Measurements from ENCODE around the gene PEX7.
"Not testable (repeated sequence)": the region's sequence is repeated elsewhere in the genome, so short reads cannot be mapped to it uniquely, and the experiment has no call there.

The PEX7 gene

GRCh38 chr6:136955123-136955522, 132.7 kb downstream of the PEX7 start:
- H3K27me3 ChIP-seq (replicated peaks; ENCODE audit: control insufficient read depth, insufficient read depth, low read length) = no peaks in the 10 kb centered on the region
- no peak for DNase-seq (ENCODE audit: extremely low read depth, insufficient read length)
- no peak for TF ChIP-seq CTCF (IDR thresholded peaks at IDR 0.05; ENCODE audit: insufficient read depth, low read length, poor library complexity, severe bottlenecking)
- no peaks in the 10 kb centered on the region for H3K36me3 ChIP-seq (ENCODE audit: control insufficient read depth, insufficient read depth, low read length)
- no peak overlapping the region for H3K4me3 ChIP-seq (replicated peaks; ENCODE audit: low read depth, low read length)

- DNase-seq (ENCODE audit: extremely low read depth, insufficient read length) = no peak
- TF ChIP-seq CTCF (IDR thresholded peaks at IDR 0.05; ENCODE audit: insufficient read depth, low read length, poor library complexity, severe bottlenecking) = no peak
- Histone ChIP-seq H3K27me3 (replicated peaks; ENCODE audit: control insufficient read depth, insufficient read depth, low read length) (no peaks in the 10 kb centered on the region), H3K36me3 (ENCODE audit: control insufficient read depth, insufficient read depth, low read length) (no peaks in the 10 kb centered on the region), H3K4me3 (replicated peaks; ENCODE audit: low read depth, low read length) (no peak overlapping the region)
Observed at GRCh38 chr6:136956590-136957544, 134.5 kb downstream of the PEX7 start.

GRCh38 chr6:136958168-136958567, 135.8 kb downstream of the PEX7 start:
- Histone ChIP-seq H3K27me3 (replicated peaks; ENCODE audit: control insufficient read depth, insufficient read depth, low read length) (no peaks in the 10 kb centered on the region), H3K4me3 (replicated peaks; ENCODE audit: low read depth, low read length) (no peak overlapping the region), H3K36me3 (ENCODE audit: control insufficient read depth, insufficient read depth, low read length) (no peaks in the 10 kb centered on the region)
- DNase-seq (ENCODE audit: extremely low read depth, insufficient read length) = no peak
- no peak for TF ChIP-seq CTCF (IDR thresholded peaks at IDR 0.05; ENCODE audit: insufficient read depth, low read length, poor library complexity, severe bottlenecking)

- Histone ChIP-seq H3K4me3 (replicated peaks; ENCODE audit: low read depth, low read length) (no peak overlapping the region), H3K27me3 (replicated peaks; ENCODE audit: control insufficient read depth, insufficient read depth, low read length) (no peaks in the 10 kb centered on the region), H3K36me3 (ENCODE audit: control insufficient read depth, insufficient read depth, low read length) (no peaks in the 10 kb centered on the region)
- no peak for DNase-seq (ENCODE audit: extremely low read depth, insufficient read length)
- TF ChIP-seq CTCF (IDR thresholded peaks at IDR 0.05; ENCODE audit: insufficient read depth, low read length, poor library complexity, severe bottlenecking) = no peak
Observed at GRCh38 chr6:136959471-136959891, 137.1 kb downstream of the PEX7 start.

- H3K27me3 ChIP-seq (replicated peaks; ENCODE audit: control insufficient read depth, insufficient read depth, low read length); H3K36me3 ChIP-seq (ENCODE audit: control insufficient read depth, insufficient read depth, low read length); DNase-seq (ENCODE audit: extremely low read depth, insufficient read length); H3K4me3 ChIP-seq (replicated peaks; ENCODE audit: low read depth, low read length): not testable (repeated sequence)
Observed at GRCh38 chr6:136959935-136960334, 137.5 kb downstream of the PEX7 start.

GRCh38 chr6:136960781-136961180, 138.4 kb downstream of the PEX7 start:
- Histone ChIP-seq H3K4me3 (replicated peaks; ENCODE audit: low read depth, low read length) (no peak overlapping the region), H3K36me3 (ENCODE audit: control insufficient read depth, insufficient read depth, low read length) (no peaks in the 10 kb centered on the region), H3K27me3 (replicated peaks; ENCODE audit: control insufficient read depth, insufficient read depth, low read length) (no peaks in the 10 kb centered on the region)
- DNase-seq (ENCODE audit: extremely low read depth, insufficient read length) = no peak
- TF ChIP-seq CTCF (IDR thresholded peaks at IDR 0.05; ENCODE audit: insufficient read depth, low read length, poor library complexity, severe bottlenecking) = no peak

All from GM06990 (cell line).